NCI-H510A (cell line): ENCODE results near the gene ALG3.

Source experiments
- DNase-seq: peaks from one replicate; lab custom pipeline; 2025; lab: John Stamatoyannopoulos, UW

ALG3 gene

GRCh38 chr3:184234671-184235380, 13.9 kb downstream of the ALG3 start:
- DNase-seq: no peak

- DNase-seq: no peak
Observed at GRCh38 chr3:184234224-184234623, 14.5 kb downstream of the ALG3 start.

GRCh38 chr3:184233127-184233843, 15.5 kb downstream of the ALG3 start:
- DNase-seq: no peak

DNA sequence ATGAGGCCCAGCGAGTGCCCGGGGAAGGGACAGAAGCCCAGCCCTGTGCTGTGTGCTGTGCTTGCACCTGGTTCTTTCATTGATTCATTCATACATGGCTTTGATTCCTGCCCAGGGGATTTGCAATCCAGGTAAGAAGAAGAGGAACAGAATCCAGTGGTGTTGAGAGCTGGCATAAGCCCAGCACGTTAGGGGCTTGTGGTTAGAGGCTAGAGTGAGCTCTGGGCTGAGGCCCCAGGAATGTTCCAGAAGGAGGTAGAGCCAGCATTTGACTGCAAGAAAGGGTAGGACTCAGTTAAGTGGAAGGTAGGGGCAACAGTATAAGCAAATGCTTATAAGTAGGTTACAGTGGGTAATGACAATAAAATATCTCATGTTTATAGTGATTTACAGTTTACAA, 17.1 kb downstream of the ALG3 start:
- DNase-seq: no peak

DNA sequence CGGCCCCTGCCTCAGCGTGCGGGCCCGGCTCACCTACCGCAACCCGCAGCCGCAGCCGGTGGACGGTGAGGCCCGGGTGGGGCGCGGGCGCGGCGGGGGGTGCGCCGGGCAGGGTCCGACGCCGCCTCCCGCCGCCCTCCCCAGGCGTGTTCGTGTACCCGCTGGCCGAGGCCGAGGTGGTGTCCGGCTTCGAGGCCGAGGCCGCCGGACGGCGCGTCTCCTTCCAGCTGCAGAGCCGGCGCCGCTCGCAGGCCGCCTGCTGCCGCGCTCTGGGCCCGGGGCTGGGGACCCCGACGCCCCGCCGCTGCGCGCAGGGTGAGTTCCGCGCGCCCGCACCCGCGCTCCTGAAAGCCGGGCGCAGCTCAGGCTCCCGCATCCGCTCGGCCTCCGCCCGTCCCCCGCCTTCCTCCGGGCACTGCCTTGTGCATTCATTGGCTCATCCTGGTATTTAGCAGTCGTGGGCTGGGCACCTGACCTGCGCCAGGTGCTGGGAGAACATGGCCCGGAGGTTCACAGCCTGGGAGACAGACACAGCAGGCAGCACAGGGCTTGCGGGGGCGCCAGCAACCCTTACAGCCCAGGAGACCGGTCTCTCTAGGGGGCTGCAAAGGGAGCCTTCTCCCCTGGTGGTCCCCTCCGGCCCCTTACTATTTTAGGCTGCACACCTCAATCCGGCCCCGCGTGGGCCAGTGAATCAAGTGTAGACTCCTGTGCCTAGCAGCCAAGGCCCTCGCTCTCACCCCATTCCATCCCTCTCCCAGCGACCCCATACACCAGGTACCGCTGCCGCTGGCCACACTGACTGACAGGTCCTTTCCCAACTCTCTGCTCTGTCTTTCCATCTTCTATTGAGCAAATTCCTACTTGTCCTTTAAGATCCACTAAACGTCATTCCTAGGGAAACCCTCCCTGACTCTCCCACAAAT, 17.9 kb downstream of the ALG3 start:
- peak; percentile 68 for DNase-seq

DNA sequence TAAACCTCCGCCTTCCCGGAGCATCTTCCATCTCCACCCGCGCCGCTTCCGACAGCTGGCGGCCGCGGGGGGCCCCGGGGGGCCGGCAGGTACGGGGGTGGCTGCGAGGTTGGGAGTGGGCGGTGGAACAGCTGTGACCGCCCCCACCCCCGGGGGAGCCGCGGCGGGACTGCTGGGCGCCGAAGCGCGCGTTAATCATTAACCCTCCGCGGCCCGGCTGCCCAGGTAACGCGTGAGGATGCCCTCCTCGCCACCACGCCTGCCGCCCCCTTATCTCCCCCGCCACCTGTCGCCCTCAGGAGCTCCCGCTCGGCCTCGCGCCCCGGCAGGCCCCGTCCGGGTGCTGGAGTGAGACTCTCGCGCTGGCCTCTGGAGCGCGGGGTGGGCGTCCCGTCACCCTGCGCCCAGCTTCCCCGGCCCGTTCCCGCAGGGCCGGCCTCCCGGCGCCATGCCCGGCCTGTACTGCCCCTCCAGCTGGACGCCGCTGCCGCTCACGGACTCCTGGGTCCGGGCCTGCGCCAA, 18.6 kb downstream of the ALG3 start:
- no peak for DNase-seq

GRCh38 chr3:184229394-184230080, 19.2 kb downstream of the ALG3 start, which contains the start of gene VWA5B2:
Gene VWA5B2, plus strand, starts transcription at chr3:184229585. Its CDS starts 944 bp downstream, at chr3:184230529.
- peak; percentile 78 for DNase-seq

- DNase-seq: no peak
Observed at GRCh38 chr3:184228376-184229137, 20.2 kb downstream of the ALG3 start.

DNA sequence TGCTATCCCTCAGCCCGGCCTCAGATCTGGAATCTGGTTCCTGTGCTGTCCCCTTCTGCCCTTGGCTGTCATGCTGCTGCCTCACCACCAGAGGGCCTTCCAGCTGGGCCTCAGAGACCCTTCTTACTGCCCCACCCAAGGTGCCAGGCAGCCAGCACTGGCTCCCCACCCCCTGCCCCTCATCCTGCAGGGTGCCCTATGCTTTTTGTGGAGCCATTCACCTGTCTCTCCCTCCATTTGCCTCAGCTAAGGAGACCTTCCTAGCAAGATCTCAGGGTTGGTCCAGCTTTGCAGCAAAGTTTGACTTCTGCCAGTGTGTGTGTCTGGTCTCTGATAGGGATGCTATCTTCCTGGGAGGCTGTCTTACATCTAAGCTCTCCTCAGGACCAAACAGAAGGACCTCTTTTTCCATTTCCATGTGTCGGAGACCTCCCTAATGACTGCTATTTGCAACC, 21.3 kb downstream of the ALG3 start:
- no peak for DNase-seq

GRCh38 chr3:184223946-184224345, 24.8 kb downstream of the ALG3 start:
- DNase-seq: no peak

DNA sequence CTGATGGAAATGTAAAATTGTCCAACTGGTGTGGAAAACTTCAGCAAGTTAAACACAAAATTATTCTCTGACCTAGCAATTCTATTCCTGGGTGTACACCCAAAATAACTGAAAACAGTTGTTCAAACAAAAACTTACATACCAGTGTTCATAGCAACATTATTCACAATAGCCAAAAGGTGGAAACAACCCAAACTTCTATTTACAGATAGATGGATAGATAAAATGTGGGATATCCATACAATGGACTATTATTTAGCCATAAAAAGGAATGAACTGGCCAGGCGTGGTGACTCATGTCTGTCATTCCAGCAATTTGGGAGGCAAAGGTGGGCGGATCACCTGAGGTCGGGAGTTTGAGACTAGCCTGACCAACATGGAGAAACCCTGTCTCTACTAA, 26.2 kb downstream of the ALG3 start:
- no peak for DNase-seq

GRCh38 chr3:184218814-184219213, 29.9 kb downstream of the ALG3 start:
- DNase-seq: no peak

DNA sequence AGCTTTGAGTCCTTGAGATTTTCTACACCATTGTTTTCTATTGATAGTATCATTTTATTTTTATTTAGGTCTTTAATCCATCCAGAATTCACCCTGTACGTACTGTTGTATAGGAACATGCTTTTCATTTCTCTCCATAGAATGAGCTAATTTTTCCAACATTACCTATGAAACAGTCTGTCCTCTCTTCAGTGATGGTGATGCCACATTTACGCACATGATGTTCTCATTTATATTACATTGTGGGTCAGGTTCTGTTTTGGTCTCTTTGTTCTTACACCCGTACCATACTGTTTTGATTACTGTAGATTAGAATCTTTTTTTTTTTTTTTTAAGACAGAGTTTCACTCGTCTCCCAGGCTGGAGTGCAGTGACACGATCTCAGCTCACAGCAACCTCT, 37.0 kb downstream of the ALG3 start:
- no peak for DNase-seq

GRCh38 chr3:184211297-184211696, 37.5 kb downstream of the ALG3 start:
- DNase-seq: no peak

DNA sequence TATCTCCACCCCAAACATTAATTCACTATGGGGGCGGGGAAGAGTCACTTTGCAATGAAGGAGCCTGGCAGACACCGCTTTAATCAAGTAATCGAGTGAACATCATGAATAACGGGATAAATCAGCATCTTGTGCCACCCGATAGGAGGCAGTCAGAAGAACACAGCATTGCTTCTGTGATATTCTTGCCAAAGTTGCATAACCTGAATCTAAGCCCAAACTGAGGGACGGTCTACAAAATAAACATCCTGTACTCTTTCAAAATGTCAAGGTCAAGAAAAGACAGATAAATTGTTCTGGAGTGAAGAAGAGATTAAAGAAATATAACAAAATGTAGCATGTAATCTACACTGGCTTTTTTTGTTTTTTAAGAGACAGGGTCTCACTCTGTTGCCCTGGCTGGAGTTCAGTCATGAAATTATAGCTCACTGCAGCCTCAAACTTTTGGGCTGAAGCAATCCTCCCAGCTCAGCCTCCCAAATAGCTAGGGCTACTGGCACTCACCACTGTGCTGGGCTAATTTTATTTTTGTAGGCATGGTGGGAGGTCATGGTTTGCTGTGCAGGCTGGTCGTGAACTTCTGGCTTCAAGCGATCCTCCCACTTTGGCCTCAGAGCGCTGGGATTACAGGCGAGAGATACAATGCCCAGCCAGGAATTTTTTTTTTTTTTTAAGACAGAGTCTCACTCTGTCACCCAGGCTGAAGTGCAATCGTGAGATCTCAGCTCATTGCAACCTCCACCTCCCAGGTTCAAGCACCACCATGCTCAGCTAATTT, 39.4 kb downstream of the ALG3 start:
- DNase-seq: no peak

- DNase-seq: no peak
Observed at GRCh38 chr3:184203526-184203925, 45.2 kb downstream of the ALG3 start.

GRCh38 chr3:184200825-184201224, 47.9 kb downstream of the ALG3 start:
- DNase-seq: no peak

- DNase-seq: no peak
Observed at GRCh38 chr3:184198509-184198908, 50.3 kb downstream of the ALG3 start.

- peak; percentile 54 for DNase-seq
Observed at GRCh38 chr3:184196536-184196935, 52.2 kb downstream of the ALG3 start.

DNA sequence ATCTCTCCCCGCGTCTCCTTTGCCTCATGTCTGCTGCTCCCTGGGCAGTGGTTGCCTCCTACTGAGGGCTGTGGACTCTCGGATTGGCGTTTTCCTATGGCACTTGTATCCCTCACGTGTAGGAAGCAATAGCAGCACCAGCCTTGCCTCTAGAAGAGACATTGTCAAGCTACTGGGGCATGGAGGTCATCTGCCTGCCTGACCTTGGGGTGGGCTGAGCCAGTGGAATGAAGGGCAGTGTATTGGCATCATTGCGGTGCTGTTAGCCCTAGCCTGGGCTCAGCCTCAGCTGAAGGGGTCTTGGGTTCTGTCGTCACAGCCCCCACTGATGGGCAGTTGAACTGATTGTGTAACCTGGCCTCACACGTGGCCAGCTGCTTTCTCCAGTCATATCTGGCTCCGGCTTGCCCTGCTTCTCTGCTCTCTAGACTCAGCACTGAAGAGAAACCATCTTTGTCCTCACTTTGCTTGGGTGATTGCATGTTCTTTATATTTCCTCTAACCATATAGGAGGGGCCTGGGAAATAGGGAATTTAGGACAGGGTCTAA, 54.7 kb downstream of the ALG3 start:
- no peak for DNase-seq
